Measurements from ENCODE around the gene ZNF407. TPM values are rescaled to one million over a fixed set of nuclear protein-coding genes. Genes with fewer than 3 reads are reported as not detected.
A peak's percentile ranks its signal among the peaks of the same experiment; 100 is the strongest.

Gene ZNF407
- total RNA-seq, 2 donors from 2014 or later: 11.7 to 22.2 TPM

DNA sequence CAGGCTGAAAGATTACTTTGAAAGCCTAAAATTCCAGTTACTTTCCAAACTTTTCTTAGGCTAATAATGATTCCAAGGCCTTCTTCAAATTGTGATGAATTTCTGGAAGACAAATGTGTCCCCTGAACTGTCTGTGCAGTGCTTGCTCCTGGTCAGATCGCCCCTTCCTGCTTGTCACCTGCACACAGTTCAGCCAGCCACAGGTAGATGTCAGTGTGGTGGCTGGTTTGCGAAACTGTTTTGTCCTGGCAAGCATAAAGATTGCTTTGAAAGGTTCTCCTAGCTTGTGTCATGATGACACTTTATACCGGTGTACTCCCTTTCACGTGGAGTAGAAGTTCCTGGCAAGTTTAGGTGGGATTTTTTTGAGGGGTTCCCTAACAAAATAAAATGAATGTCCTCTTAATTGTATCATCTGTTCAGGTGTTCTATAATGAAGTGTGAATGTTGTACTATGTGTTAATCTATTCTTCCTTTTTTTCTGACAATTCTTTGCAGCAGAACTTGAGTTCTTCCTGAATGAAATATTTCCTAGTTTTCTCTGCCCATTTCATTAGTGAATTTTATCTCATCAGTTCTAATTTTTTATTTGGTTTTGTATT is 298.8 kb downstream of the ZNF407 start:
- Histone ChIP-seq H3K27ac (no peak overlapping the region), H3K4me3 (no peak overlapping the region), H3K9me3 (no peaks in the 10 kb centered on the region), H3K27me3 (replicated peaks; ENCODE audit: insufficient read depth) (no peaks in the 10 kb centered on the region), H3K36me3 (no peaks in the 10 kb centered on the region), H3K4me1 (replicated peaks) (no peaks in the 10 kb centered on the region)
- peak; percentile 50 for DNase-seq (ENCODE audit: low spot score)
- TF ChIP-seq POLR2AphosphoS5 (IDR thresholded peaks at IDR 0.05) (peak; percentile 44), POLR2A (IDR thresholded peaks at IDR 0.05) (no peak)
- TF ChIP-seq, protein P1, sequence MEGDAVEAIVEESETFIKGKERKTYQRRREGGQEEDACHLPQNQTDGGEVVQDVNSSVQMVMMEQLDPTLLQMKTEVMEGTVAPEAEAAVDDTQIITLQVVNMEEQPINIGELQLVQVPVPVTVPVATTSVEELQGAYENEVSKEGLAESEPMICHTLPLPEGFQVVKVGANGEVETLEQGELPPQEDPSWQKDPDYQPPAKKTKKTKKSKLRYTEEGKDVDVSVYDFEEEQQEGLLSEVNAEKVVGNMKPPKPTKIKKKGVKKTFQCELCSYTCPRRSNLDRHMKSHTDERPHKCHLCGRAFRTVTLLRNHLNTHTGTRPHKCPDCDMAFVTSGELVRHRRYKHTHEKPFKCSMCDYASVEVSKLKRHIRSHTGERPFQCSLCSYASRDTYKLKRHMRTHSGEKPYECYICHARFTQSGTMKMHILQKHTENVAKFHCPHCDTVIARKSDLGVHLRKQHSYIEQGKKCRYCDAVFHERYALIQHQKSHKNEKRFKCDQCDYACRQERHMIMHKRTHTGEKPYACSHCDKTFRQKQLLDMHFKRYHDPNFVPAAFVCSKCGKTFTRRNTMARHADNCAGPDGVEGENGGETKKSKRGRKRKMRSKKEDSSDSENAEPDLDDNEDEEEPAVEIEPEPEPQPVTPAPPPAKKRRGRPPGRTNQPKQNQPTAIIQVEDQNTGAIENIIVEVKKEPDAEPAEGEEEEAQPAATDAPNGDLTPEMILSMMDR (IDR thresholded peaks at IDR 0.05): peak in 3 of 4 experiments; percentile 57 to 72 (median 67)
- intact Hi-C loops (cut with DNase I): no loop called here
- WGBS: 23% methylated on average over 4 of the region's 4 CpGs

GRCh38 chr18:74897971-74898657 is 300.4 kb downstream of the ZNF407 start:
- TF ChIP-seq POLR2A (IDR thresholded peaks at IDR 0.05) (no peak), POLR2AphosphoS5 (IDR thresholded peaks at IDR 0.05) (no peak)
- TF ChIP-seq, protein P1 (IDR thresholded peaks at IDR 0.05): no peak
- Histone ChIP-seq H3K4me3 (no peak overlapping the region), H3K9me3 (no peaks in the 10 kb centered on the region), H3K27me3 (replicated peaks; ENCODE audit: insufficient read depth) (no peaks in the 10 kb centered on the region), H3K36me3 (no peaks in the 10 kb centered on the region), H3K4me1 (replicated peaks) (no peaks in the 10 kb centered on the region), H3K27ac (no peak overlapping the region)
- intact Hi-C loops (cut with DNase I): no loop called here
- no peak for DNase-seq (ENCODE audit: low spot score)
- WGBS: 41% methylated on average over 5 of the region's 5 CpGs

GRCh38 chr18:74898965-74899364 is 301.3 kb downstream of the ZNF407 start:
- intact Hi-C loops (cut with DNase I): no loop called here
- Histone ChIP-seq H3K27me3 (replicated peaks; ENCODE audit: insufficient read depth) (no peaks in the 10 kb centered on the region), H3K4me3 (no peak overlapping the region), H3K4me1 (replicated peaks) (no peaks in the 10 kb centered on the region), H3K36me3 (no peaks in the 10 kb centered on the region), H3K27ac (no peak overlapping the region), H3K9me3 (no peaks in the 10 kb centered on the region)
- no peak for TF ChIP-seq POLR2AphosphoS5 (IDR thresholded peaks at IDR 0.05)
- no peak for TF ChIP-seq POLR2A (IDR thresholded peaks at IDR 0.05)
- TF ChIP-seq, protein P1 (IDR thresholded peaks at IDR 0.05): no peak
- no peak for DNase-seq (ENCODE audit: low spot score)
- WGBS: 65% methylated on average over 3 of the region's 3 CpGs

- H3K27me3 ChIP-seq (replicated peaks; ENCODE audit: insufficient read depth): no peaks in the 10 kb centered on the region
- no peaks in the 10 kb centered on the region for H3K9me3 ChIP-seq
- WGBS: 81% methylated on average over 5 of the region's 5 CpGs
- no peaks in the 10 kb centered on the region for H3K4me1 ChIP-seq (replicated peaks)
- H3K36me3 ChIP-seq: no peaks in the 10 kb centered on the region
- H3K4me3 ChIP-seq: no peak overlapping the region
- DNase-seq (ENCODE audit: low spot score): no peak
- intact Hi-C loops (cut with DNase I): no loop called here
- TF ChIP-seq POLR2AphosphoS5 (IDR thresholded peaks at IDR 0.05) (no peak), POLR2A (IDR thresholded peaks at IDR 0.05) (no peak)
- TF ChIP-seq, protein P1 (IDR thresholded peaks at IDR 0.05): no peak
- no peak overlapping the region for H3K27ac ChIP-seq
Measured at GRCh38 chr18:74899554-74899953, 301.9 kb downstream of the ZNF407 start.
